ENCODE measurements around the gene UNC5B.

The UNC5B gene

GRCh38 chr10:71339796-71340589, 127.6 kb downstream of the UNC5B start:
- no peaks in the 10 kb centered on the region for H3K9me3 ChIP-seq (ENCODE audit: control insufficient read depth, insufficient read depth, low read length)
- H3K4me1 ChIP-seq (ENCODE audit: insufficient read depth, low read length): peaks cover 31% of the 10 kb centered on the region
- H3K9ac ChIP-seq (ENCODE audit: low read depth, low read length): no peak overlapping the region
- no peaks in the 10 kb centered on the region for H3K36me3 ChIP-seq (ENCODE audit: insufficient read depth, low read length)

GRCh38 chr10:71342573-71343391, 130.4 kb downstream of the UNC5B start:
- Histone ChIP-seq H3K9me3 (ENCODE audit: control insufficient read depth, insufficient read depth, low read length) (no peaks in the 10 kb centered on the region), H3K4me1 (ENCODE audit: insufficient read depth, low read length) (peaks cover 30% of the 10 kb centered on the region), H3K9ac (ENCODE audit: low read depth, low read length) (no peak overlapping the region), H3K36me3 (ENCODE audit: insufficient read depth, low read length) (no peaks in the 10 kb centered on the region)

- H3K36me3 ChIP-seq (ENCODE audit: insufficient read depth, low read length): no peaks in the 10 kb centered on the region
- H3K9me3 ChIP-seq (ENCODE audit: control insufficient read depth, insufficient read depth, low read length): no peaks in the 10 kb centered on the region
- H3K9ac ChIP-seq (ENCODE audit: low read depth, low read length): no peak overlapping the region
- peaks cover 33% of the 10 kb centered on the region for H3K4me1 ChIP-seq (ENCODE audit: insufficient read depth, low read length)
These were observed 131.0 kb downstream of the UNC5B start for GRCh38 chr10:71343392-71343773.

- Histone ChIP-seq H3K9me3 (ENCODE audit: control insufficient read depth, insufficient read depth, low read length) (no peaks in the 10 kb centered on the region), H3K4me1 (ENCODE audit: insufficient read depth, low read length) (peaks cover 39% of the 10 kb centered on the region), H3K9ac (ENCODE audit: low read depth, low read length) (no peak overlapping the region), H3K36me3 (ENCODE audit: insufficient read depth, low read length) (no peaks in the 10 kb centered on the region)
These were observed 132.0 kb downstream of the UNC5B start for GRCh38 chr10:71344154-71344925.

GRCh38 chr10:71344993-71345480, 132.7 kb downstream of the UNC5B start:
- no peaks in the 10 kb centered on the region for H3K9me3 ChIP-seq (ENCODE audit: control insufficient read depth, insufficient read depth, low read length)
- H3K36me3 ChIP-seq (ENCODE audit: insufficient read depth, low read length): no peaks in the 10 kb centered on the region
- H3K4me1 ChIP-seq (ENCODE audit: insufficient read depth, low read length): peaks cover 44% of the 10 kb centered on the region
- H3K9ac ChIP-seq (ENCODE audit: low read depth, low read length): no peak overlapping the region

- Histone ChIP-seq H3K4me1 (ENCODE audit: insufficient read depth, low read length) (peaks cover 44% of the 10 kb centered on the region), H3K9me3 (ENCODE audit: control insufficient read depth, insufficient read depth, low read length) (no peaks in the 10 kb centered on the region), H3K36me3 (ENCODE audit: insufficient read depth, low read length) (no peaks in the 10 kb centered on the region), H3K9ac (ENCODE audit: low read depth, low read length) (no peak overlapping the region)
These were observed 133.3 kb downstream of the UNC5B start for GRCh38 chr10:71345694-71346093.

- Histone ChIP-seq H3K9me3 (ENCODE audit: control insufficient read depth, insufficient read depth, low read length) (no peaks in the 10 kb centered on the region), H3K36me3 (ENCODE audit: insufficient read depth, low read length) (no peaks in the 10 kb centered on the region), H3K9ac (ENCODE audit: low read depth, low read length) (no peak overlapping the region), H3K4me1 (ENCODE audit: insufficient read depth, low read length) (peaks cover 44% of the 10 kb centered on the region)
These were observed 134.4 kb downstream of the UNC5B start for GRCh38 chr10:71346731-71347130.

GRCh38 chr10:71347587-71348395, 135.4 kb downstream of the UNC5B start:
- H3K36me3 ChIP-seq (ENCODE audit: insufficient read depth, low read length): no peaks in the 10 kb centered on the region
- peaks cover 44% of the 10 kb centered on the region for H3K4me1 ChIP-seq (ENCODE audit: insufficient read depth, low read length)
- H3K9ac ChIP-seq (ENCODE audit: low read depth, low read length): no peak overlapping the region

GRCh38 chr10:71348850-71349249, 136.5 kb downstream of the UNC5B start:
- no peaks in the 10 kb centered on the region for H3K9me3 ChIP-seq (ENCODE audit: control insufficient read depth, insufficient read depth, low read length)
- H3K36me3 ChIP-seq (ENCODE audit: insufficient read depth, low read length): no peaks in the 10 kb centered on the region
- no peak overlapping the region for H3K9ac ChIP-seq (ENCODE audit: low read depth, low read length)
- H3K4me1 ChIP-seq (ENCODE audit: insufficient read depth, low read length): peaks cover 36% of the 10 kb centered on the region

More at GRCh38 chr10:71347587-71348395, 135.4 kb downstream of the UNC5B start:
- H3K9me3 ChIP-seq (ENCODE audit: control insufficient read depth, insufficient read depth, low read length): no peaks in the 10 kb centered on the region

GRCh38 chr10:71349406-71349805, 137.0 kb downstream of the UNC5B start:
- Histone ChIP-seq H3K9me3 (ENCODE audit: control insufficient read depth, insufficient read depth, low read length) (no peaks in the 10 kb centered on the region), H3K4me1 (ENCODE audit: insufficient read depth, low read length) (peaks cover 31% of the 10 kb centered on the region), H3K36me3 (ENCODE audit: insufficient read depth, low read length) (no peaks in the 10 kb centered on the region), H3K9ac (ENCODE audit: low read depth, low read length) (no peak overlapping the region)

- H3K9me3 ChIP-seq (ENCODE audit: control insufficient read depth, insufficient read depth, low read length): no peaks in the 10 kb centered on the region
- peaks cover 18% of the 10 kb centered on the region; the same call in 1 of the 2 replicates for H3K4me1 ChIP-seq (ENCODE audit: insufficient read depth, low read length)
- H3K36me3 ChIP-seq (ENCODE audit: insufficient read depth, low read length): no peaks in the 10 kb centered on the region
- no peak overlapping the region for H3K9ac ChIP-seq (ENCODE audit: low read depth, low read length)
These were observed 138.7 kb downstream of the UNC5B start for GRCh38 chr10:71351087-71351486.

- peaks cover 16% of the 10 kb centered on the region; the same call in 1 of the 2 replicates for H3K4me1 ChIP-seq (ENCODE audit: insufficient read depth, low read length)
- H3K9ac ChIP-seq (ENCODE audit: low read depth, low read length): no peak overlapping the region
- H3K9me3 ChIP-seq (ENCODE audit: control insufficient read depth, insufficient read depth, low read length): no peaks in the 10 kb centered on the region
- H3K36me3 ChIP-seq (ENCODE audit: insufficient read depth, low read length): no peaks in the 10 kb centered on the region
These were observed 139.4 kb downstream of the UNC5B start for GRCh38 chr10:71351628-71352319.
